ENCODE measurements around the gene CUBN. TPM values are rescaled to one million over a fixed set of nuclear protein-coding genes. Genes with fewer than 3 reads are reported as not detected.

Gene CUBN
- total and polyA plus RNA-seq, 2 of the 13 experiments (the other 11 are each of a cell fraction or from before 2014, with no cell fraction given): 0.27 to 0.32 TPM

- 94% methylated on average over 8 of the region's 8 CpGs for WGBS (ENCODE audit: low lambda C conversion rate)
- ChIA-PET CTCF (ENCODE audit: low intra/inter-chr PET ratio, low total read pairs) (no interaction called here), POLR2A (no interaction called here)
- FAIRE-seq (no peak), DNase-seq (ENCODE audit: low spot score) (no peak), ATAC-seq (no peak)
- no TSS peak for BruUV-seq (replicated peaks)
- peaks cover 5% of the 10 kb centered on the region for H3K79me2 ChIP-seq (ENCODE audit: insufficient read depth, low read length)
- H3K9me3 ChIP-seq (ENCODE audit: low read length): no peaks in the 10 kb centered on the region
- no peak overlapping the region for H3K4me2 ChIP-seq (ENCODE audit: low read depth, low read length)
- peaks cover 13% of the 10 kb centered on the region for H3K4me1 ChIP-seq (ENCODE audit: insufficient read depth, low read length)
- H3K4me3 ChIP-seq (replicated peaks in 1 of 3; ENCODE audit: insufficient read depth in 1 of 3, low read depth in 2 of 3, low read length in 3 of 3): no peak overlapping the region
- TF ChIP-seq GLI4 (CRISPR knock-in tag; IDR thresholded peaks at IDR 0.05; ENCODE audit: borderline replicate concordance) (no peak), CBX2 (IDR thresholded peaks at IDR 0.05; ENCODE audit: low read depth, low read length) (no peak), CBX2 (CRISPR knock-in tag; IDR thresholded peaks at IDR 0.05; ENCODE audit: low read depth) (no peak), ZNF709 (CRISPR knock-in tag; IDR thresholded peaks at IDR 0.05) (no peak), ZNF670 (CRISPR knock-in tag; IDR thresholded peaks at IDR 0.05; ENCODE audit: borderline replicate concordance) (no peak), ZNF782 (CRISPR knock-in tag; IDR thresholded peaks at IDR 0.05; ENCODE audit: borderline replicate concordance) (no peak), ARNT (IDR thresholded peaks at IDR 0.05) (no peak), ZBTB37 (CRISPR knock-in tag; IDR thresholded peaks at IDR 0.05) (no peak), SMARCE1 (IDR thresholded peaks at IDR 0.05; ENCODE audit: borderline replicate concordance) (no peak), MIER2 (CRISPR knock-in tag; IDR thresholded peaks at IDR 0.05) (no peak), ZNF337 (CRISPR knock-in tag; IDR thresholded peaks at IDR 0.05; ENCODE audit: borderline replicate concordance, low read depth) (no peak), ZFP36 (IDR thresholded peaks at IDR 0.05; ENCODE audit: borderline replicate concordance, low read depth, low read length, partially characterized antibody) (no peak)
- TF ChIP-seq, protein P1, sequence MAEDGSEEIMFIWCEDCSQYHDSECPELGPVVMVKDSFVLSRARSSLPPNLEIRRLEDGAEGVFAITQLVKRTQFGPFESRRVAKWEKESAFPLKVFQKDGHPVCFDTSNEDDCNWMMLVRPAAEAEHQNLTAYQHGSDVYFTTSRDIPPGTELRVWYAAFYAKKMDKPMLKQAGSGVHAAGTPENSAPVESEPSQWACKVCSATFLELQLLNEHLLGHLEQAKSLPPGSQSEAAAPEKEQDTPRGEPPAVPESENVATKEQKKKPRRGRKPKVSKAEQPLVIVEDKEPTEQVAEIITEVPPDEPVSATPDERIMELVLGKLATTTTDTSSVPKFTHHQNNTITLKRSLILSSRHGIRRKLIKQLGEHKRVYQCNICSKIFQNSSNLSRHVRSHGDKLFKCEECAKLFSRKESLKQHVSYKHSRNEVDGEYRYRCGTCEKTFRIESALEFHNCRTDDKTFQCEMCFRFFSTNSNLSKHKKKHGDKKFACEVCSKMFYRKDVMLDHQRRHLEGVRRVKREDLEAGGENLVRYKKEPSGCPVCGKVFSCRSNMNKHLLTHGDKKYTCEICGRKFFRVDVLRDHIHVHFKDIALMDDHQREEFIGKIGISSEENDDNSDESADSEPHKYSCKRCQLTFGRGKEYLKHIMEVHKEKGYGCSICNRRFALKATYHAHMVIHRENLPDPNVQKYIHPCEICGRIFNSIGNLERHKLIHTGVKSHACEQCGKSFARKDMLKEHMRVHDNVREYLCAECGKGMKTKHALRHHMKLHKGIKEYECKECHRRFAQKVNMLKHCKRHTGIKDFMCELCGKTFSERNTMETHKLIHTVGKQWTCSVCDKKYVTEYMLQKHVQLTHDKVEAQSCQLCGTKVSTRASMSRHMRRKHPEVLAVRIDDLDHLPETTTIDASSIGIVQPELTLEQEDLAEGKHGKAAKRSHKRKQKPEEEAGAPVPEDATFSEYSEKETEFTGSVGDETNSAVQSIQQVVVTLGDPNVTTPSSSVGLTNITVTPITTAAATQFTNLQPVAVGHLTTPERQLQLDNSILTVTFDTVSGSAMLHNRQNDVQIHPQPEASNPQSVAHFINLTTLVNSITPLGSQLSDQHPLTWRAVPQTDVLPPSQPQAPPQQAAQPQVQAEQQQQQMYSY (CRISPR knock-in tag; IDR thresholded peaks at IDR 0.05): no peak
- TF ChIP-seq, protein P2, sequence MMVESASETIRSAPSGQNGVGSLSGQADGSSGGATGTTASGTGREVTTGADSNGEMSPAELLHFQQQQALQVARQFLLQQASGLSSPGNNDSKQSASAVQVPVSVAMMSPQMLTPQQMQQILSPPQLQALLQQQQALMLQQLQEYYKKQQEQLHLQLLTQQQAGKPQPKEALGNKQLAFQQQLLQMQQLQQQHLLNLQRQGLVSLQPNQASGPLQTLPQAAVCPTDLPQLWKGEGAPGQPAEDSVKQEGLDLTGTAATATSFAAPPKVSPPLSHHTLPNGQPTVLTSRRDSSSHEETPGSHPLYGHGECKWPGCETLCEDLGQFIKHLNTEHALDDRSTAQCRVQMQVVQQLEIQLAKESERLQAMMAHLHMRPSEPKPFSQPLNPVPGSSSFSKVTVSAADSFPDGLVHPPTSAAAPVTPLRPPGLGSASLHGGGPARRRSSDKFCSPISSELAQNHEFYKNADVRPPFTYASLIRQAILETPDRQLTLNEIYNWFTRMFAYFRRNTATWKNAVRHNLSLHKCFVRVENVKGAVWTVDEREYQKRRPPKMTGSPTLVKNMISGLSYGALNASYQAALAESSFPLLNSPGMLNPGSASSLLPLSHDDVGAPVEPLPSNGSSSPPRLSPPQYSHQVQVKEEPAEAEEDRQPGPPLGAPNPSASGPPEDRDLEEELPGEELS (CRISPR knock-in tag; IDR thresholded peaks at IDR 0.05): no peak
- no peak overlapping the region for H3K9ac ChIP-seq (ENCODE audit: insufficient read depth, low read depth, low read length)
- intact Hi-C loops (cut with micrococcal nuclease; ENCODE audit: unreplicated experiment): no loop called here
- in situ Hi-C loops (cut with HindIII; ENCODE audit: extremely low pct_ligation_motif_present, low pct_unique_long_range_greater_than_20kb): loop anchor here (25.0 kb wide), 2 partner anchors 687 to 912 kb away; no protein-coding TSS in a partner anchor
- H2AFZ ChIP-seq (ENCODE audit: low read length): no peak overlapping the region
- H3K27me3 ChIP-seq (ENCODE audit: control insufficient read depth in 1 of 2, insufficient read depth in 2 of 2, low read length in 2 of 2): no peaks in the 10 kb centered on the region
- H3K36me3 ChIP-seq (replicated peaks in 1 of 2; ENCODE audit: control insufficient read depth in 1 of 2, insufficient read depth in 2 of 2, low read length in 2 of 2): no peaks in the 10 kb centered on the region
- no peak overlapping the region for H3K27ac ChIP-seq (ENCODE audit: extremely low read length, insufficient read depth, low read length)
- H4K20me1 ChIP-seq (ENCODE audit: insufficient read depth, low read length): no peaks in the 10 kb centered on the region
These were observed 330.0 kb downstream of the CUBN start for GRCh38 chr10:16799621-16800020.
